Activated naive CD8-positive, alpha-beta T cell treated with anti-CD3 and anti-CD28 coated beads, Interleukin-2, amount 50 U/mL, for 24 hours (primary cell): ENCODE data around the gene HS3ST6.
A peak's percentile ranks its signal among the peaks of the same experiment; 100 is the strongest.
"Not testable (repeated sequence)": the region's sequence is repeated elsewhere in the genome, so short reads cannot be mapped to it uniquely, and the experiment has no call there.

Experiments
- ATAC-seq: fragments of 150-1000 bp; cut with Tn5 transposase; one replicate; pipeline ENCODE4 v1.10.0; 2021
- DNase-seq: peaks from one replicate; pipeline ENCODE4 v3.0.0; 2021
- H3K27ac Mint-ChIP-seq: one replicate; pipeline ENCODE4 v1.8.0; 2021; ENCODE audit warnings: mild to moderate bottlenecking, mixed read lengths
- H3K27me3 Mint-ChIP-seq: one replicate; pipeline ENCODE4 v1.8.0; 2021; ENCODE audit warnings: mixed read lengths
- H3K36me3 Mint-ChIP-seq: one replicate; pipeline ENCODE4 v1.8.0; 2021; ENCODE audit warnings: low read depth, mixed read lengths
- H3K4me1 Mint-ChIP-seq: one replicate; pipeline ENCODE4 v1.8.0; 2021; ENCODE audit warnings: mixed read lengths
- H3K4me3 Mint-ChIP-seq: one replicate; pipeline ENCODE4 v1.8.0; 2021; ENCODE audit warnings: mild to moderate bottlenecking, moderate library complexity, mixed read lengths
- H3K9me3 Mint-ChIP-seq: one replicate; pipeline ENCODE4 v1.8.0; 2021; ENCODE audit warnings: mixed read lengths

Gene HS3ST6

GRCh38 chr16:1922357-1922756, 4.1 kb upstream of the HS3ST6 start:
- Mint-ChIP-seq H3K4me1 (no peaks in the 10 kb centered on the region), H3K27ac (no peak overlapping the region), H3K36me3 (no peaks in the 10 kb centered on the region), H3K9me3 (no peaks in the 10 kb centered on the region), H3K4me3 (no peak overlapping the region), H3K27me3 (peaks cover 47% of the 10 kb centered on the region)
- no peak for DNase-seq
- ATAC-seq: no peak

GRCh38 chr16:1920727-1921171, 2.5 kb upstream of the HS3ST6 start:
- Mint-ChIP-seq H3K4me1 (no peaks in the 10 kb centered on the region), H3K36me3 (no peaks in the 10 kb centered on the region), H3K27me3 (peaks cover 60% of the 10 kb centered on the region), H3K27ac (no peak overlapping the region), H3K4me3 (no peak overlapping the region), H3K9me3 (no peaks in the 10 kb centered on the region)
- peak; percentile 25 for DNase-seq
- no peak for ATAC-seq

GRCh38 chr16:1920122-1920521, 1.9 kb upstream of the HS3ST6 start:
- H3K4me3 Mint-ChIP-seq, H3K9me3 Mint-ChIP-seq, H3K27ac Mint-ChIP-seq, DNase-seq, H3K4me1 Mint-ChIP-seq, ATAC-seq, H3K36me3 Mint-ChIP-seq: not testable (repeated sequence)
- H3K27me3 Mint-ChIP-seq: peaks cover 66% of the 10 kb centered on the region

- no peaks in the 10 kb centered on the region for H3K36me3 Mint-ChIP-seq
- ATAC-seq (no peak), DNase-seq (no peak)
- H3K4me3 Mint-ChIP-seq: no peak overlapping the region
- H3K27me3 Mint-ChIP-seq: peaks cover 65% of the 10 kb centered on the region
- H3K9me3 Mint-ChIP-seq: no peaks in the 10 kb centered on the region
- H3K4me1 Mint-ChIP-seq: no peaks in the 10 kb centered on the region
- H3K27ac Mint-ChIP-seq: no peak overlapping the region
These were observed 1.2 kb upstream of the HS3ST6 start for GRCh38 chr16:1919327-1919998.

GRCh38 chr16:1917665-1918350, 407 bp downstream of the HS3ST6 start:
- Mint-ChIP-seq H3K36me3 (no peaks in the 10 kb centered on the region), H3K27ac (no peak overlapping the region), H3K4me1 (no peaks in the 10 kb centered on the region), H3K4me3 (no peak overlapping the region), H3K27me3 (peaks cover 57% of the 10 kb centered on the region), H3K9me3 (no peaks in the 10 kb centered on the region)
- DNase-seq (no peak), ATAC-seq (no peak)

GRCh38 chr16:1917056-1917664, 1.1 kb downstream of the HS3ST6 start:
- H3K27me3 Mint-ChIP-seq: peaks cover 51% of the 10 kb centered on the region
- no peaks in the 10 kb centered on the region for H3K36me3 Mint-ChIP-seq
- ATAC-seq (no peak), DNase-seq (no peak)
- H3K9me3 Mint-ChIP-seq: no peaks in the 10 kb centered on the region
- H3K4me3 Mint-ChIP-seq: no peak overlapping the region
- H3K27ac Mint-ChIP-seq: no peak overlapping the region
- H3K4me1 Mint-ChIP-seq: no peaks in the 10 kb centered on the region

- DNase-seq (no peak), ATAC-seq (no peak)
- Mint-ChIP-seq H3K27ac (no peak overlapping the region), H3K36me3 (no peaks in the 10 kb centered on the region), H3K27me3 (peaks cover 47% of the 10 kb centered on the region), H3K9me3 (no peaks in the 10 kb centered on the region), H3K4me1 (no peaks in the 10 kb centered on the region), H3K4me3 (no peak overlapping the region)
These were observed 1.6 kb downstream of the HS3ST6 start for GRCh38 chr16:1916640-1916990.

GRCh38 chr16:1915732-1916639, 2.2 kb downstream of the HS3ST6 start:
- H3K27me3 Mint-ChIP-seq: peaks cover 40% of the 10 kb centered on the region
- no peaks in the 10 kb centered on the region for H3K4me1 Mint-ChIP-seq
- no peak overlapping the region for H3K27ac Mint-ChIP-seq
- no peaks in the 10 kb centered on the region for H3K9me3 Mint-ChIP-seq
- no peaks in the 10 kb centered on the region for H3K36me3 Mint-ChIP-seq
- ATAC-seq (no peak), DNase-seq (no peak)
- H3K4me3 Mint-ChIP-seq: no peak overlapping the region

- Mint-ChIP-seq H3K4me1 (no peaks in the 10 kb centered on the region), H3K9me3 (no peaks in the 10 kb centered on the region), H3K27me3 (peaks cover 32% of the 10 kb centered on the region), H3K36me3 (no peaks in the 10 kb centered on the region), H3K4me3 (no peak overlapping the region), H3K27ac (no peak overlapping the region)
- DNase-seq (no peak), ATAC-seq (no peak)
These were observed 3.2 kb downstream of the HS3ST6 start for GRCh38 chr16:1914988-1915387.

- DNase-seq (no peak), ATAC-seq (no peak)
- no peak overlapping the region for H3K27ac Mint-ChIP-seq
- H3K4me1 Mint-ChIP-seq: no peaks in the 10 kb centered on the region
- H3K9me3 Mint-ChIP-seq: no peaks in the 10 kb centered on the region
- no peaks in the 10 kb centered on the region for H3K36me3 Mint-ChIP-seq
- no peak overlapping the region for H3K4me3 Mint-ChIP-seq
- H3K27me3 Mint-ChIP-seq: peaks cover 29% of the 10 kb centered on the region
These were observed 4.1 kb downstream of the HS3ST6 start for GRCh38 chr16:1914084-1914608.

GRCh38 chr16:1913327-1914083, 4.7 kb downstream of the HS3ST6 start:
- no peak overlapping the region for H3K27ac Mint-ChIP-seq
- H3K27me3 Mint-ChIP-seq: peaks cover 26% of the 10 kb centered on the region
- no peaks in the 10 kb centered on the region for H3K4me1 Mint-ChIP-seq
- DNase-seq (no peak), ATAC-seq (peak; percentile 17)
- no peak overlapping the region for H3K4me3 Mint-ChIP-seq
- H3K9me3 Mint-ChIP-seq: no peaks in the 10 kb centered on the region
- no peaks in the 10 kb centered on the region for H3K36me3 Mint-ChIP-seq

GRCh38 chr16:1912215-1912543, 6.0 kb downstream of the HS3ST6 start:
- no peak for ATAC-seq
- no peaks in the 10 kb centered on the region for H3K36me3 Mint-ChIP-seq
- no peaks in the 10 kb centered on the region for H3K9me3 Mint-ChIP-seq
- no peak for DNase-seq
- H3K27me3 Mint-ChIP-seq: peaks cover 23% of the 10 kb centered on the region
- no peaks in the 10 kb centered on the region for H3K4me1 Mint-ChIP-seq
- H3K4me3 Mint-ChIP-seq: no peak overlapping the region
- H3K27ac Mint-ChIP-seq: no peak overlapping the region

GRCh38 chr16:1911467-1912214, 6.6 kb downstream of the HS3ST6 start:
- no peak for ATAC-seq
- Mint-ChIP-seq H3K4me1 (no peaks in the 10 kb centered on the region), H3K4me3 (no peak overlapping the region), H3K27me3 (peaks cover 17% of the 10 kb centered on the region), H3K27ac (no peak overlapping the region), H3K36me3 (no peaks in the 10 kb centered on the region), H3K9me3 (no peaks in the 10 kb centered on the region)
- DNase-seq: no peak
